Measurements from ENCODE around the gene NXPE3.
A peak's percentile ranks its signal among the peaks of the same experiment; 100 is the strongest.

DNA sequence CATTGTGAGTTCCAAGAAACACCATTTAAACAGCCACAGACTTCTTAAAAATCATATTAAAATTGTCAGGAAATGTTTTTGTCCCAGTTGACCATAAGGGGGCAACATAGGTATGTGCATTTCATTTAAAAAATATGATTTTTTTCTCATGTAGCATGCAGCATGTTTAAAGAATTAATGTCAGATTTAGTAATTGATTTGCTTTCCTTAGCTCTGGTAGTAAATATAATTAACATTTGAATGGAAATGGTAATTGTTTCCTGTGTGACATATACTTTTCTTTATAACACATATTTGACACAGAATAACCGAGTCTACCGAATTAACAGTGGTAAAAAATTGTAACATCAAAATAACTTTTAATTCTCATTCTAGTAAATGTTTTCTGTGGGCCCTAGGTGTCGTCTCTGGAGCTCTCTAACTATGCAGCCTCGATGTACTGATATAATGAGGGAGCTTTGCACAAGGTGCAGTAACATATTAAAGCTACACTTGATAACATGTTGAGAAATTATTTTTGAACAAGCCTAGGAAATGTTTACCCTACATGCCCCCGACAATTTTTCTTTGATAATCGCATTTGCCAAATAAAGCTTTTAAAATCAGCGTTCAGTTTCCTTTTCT, 34.9 kb downstream of the NXPE3 start:
- TF ChIP-seq CTCF (conservative IDR thresholded peaks at IDR 0.05; ENCODE audit: low read length) (peak; percentile 95), EZH2phosphoT487 (IDR thresholded peaks at IDR 0.05; ENCODE audit: borderline replicate concordance, low read depth, low read length) (no peak)
